ENCODE results near the gene TNN.

Gene TNN

DNA sequence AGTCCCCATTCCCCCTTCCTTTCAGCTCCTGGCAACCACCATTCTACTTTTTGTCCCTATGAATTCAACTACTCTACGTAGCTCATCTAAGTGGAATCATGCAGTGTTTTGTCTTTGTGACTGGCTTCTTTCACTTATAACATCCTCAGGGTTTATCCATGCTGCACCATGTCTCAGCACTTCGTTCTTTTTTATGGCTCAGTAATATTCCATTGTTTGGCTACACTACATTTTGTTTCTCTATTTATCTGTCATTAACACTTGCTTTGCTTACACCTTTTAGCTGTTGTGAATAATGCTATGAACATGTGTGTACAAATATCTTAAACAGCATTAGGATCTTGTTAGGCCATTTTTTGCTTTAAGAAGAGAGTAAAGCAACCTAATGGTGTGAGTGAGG lies 42.9 kb upstream of the TNN start:
- no peak for DNase-seq (ENCODE audit: low read depth in 1 of 2, low spot score in 1 of 2)

DNA sequence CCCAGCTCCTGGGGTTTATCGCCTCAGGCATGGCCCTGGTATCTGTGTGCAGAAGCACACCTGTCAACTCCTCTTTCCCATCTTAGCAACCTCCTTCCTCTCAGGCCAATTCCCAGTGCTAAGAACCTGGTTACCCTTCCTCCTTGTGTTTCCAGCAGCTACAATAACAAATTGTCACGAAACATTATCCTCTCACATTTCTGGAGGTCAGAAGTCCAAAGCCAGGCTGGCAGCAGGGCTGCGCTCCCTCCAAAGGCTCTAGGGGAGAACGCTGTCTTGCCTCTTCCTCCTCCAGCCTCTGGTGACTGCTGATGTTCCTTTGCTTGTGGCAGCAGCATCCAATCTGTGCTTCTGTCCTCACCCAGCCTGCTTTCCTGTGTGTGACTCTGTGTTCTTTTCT lies 33.7 kb upstream of the TNN start:
- Histone ChIP-seq H3K27ac (replicated peaks) (no peak overlapping the region), H3K27me3 (ENCODE audit: insufficient read depth, poor library complexity, severe bottlenecking) (no peaks in the 10 kb centered on the region), H3K4me3 (replicated peaks; ENCODE audit: insufficient read depth, low read length) (no peak overlapping the region)
- no peak for DNase-seq (ENCODE audit: low read depth in 1 of 2, low spot score in 1 of 2)
- no peak for TF ChIP-seq POLR2AphosphoS5 (IDR thresholded peaks at IDR 0.05; ENCODE audit: low read depth)
- no peak for TF ChIP-seq GABPA (IDR thresholded peaks at IDR 0.05; ENCODE audit: low read depth)
- TF ChIP-seq SPI1 (IDR thresholded peaks at IDR 0.05; ENCODE audit: borderline replicate concordance, low read depth), result no peak

More for the DNA sequence above, 42.9 kb upstream of the TNN start:
- no peak overlapping the region for H3K4me3 ChIP-seq (replicated peaks; ENCODE audit: insufficient read depth, low read length)
- no peak for TF ChIP-seq GABPA (IDR thresholded peaks at IDR 0.05; ENCODE audit: low read depth)
- no peak for TF ChIP-seq POLR2AphosphoS5 (IDR thresholded peaks at IDR 0.05; ENCODE audit: low read depth)
- TF ChIP-seq, protein P1, sequence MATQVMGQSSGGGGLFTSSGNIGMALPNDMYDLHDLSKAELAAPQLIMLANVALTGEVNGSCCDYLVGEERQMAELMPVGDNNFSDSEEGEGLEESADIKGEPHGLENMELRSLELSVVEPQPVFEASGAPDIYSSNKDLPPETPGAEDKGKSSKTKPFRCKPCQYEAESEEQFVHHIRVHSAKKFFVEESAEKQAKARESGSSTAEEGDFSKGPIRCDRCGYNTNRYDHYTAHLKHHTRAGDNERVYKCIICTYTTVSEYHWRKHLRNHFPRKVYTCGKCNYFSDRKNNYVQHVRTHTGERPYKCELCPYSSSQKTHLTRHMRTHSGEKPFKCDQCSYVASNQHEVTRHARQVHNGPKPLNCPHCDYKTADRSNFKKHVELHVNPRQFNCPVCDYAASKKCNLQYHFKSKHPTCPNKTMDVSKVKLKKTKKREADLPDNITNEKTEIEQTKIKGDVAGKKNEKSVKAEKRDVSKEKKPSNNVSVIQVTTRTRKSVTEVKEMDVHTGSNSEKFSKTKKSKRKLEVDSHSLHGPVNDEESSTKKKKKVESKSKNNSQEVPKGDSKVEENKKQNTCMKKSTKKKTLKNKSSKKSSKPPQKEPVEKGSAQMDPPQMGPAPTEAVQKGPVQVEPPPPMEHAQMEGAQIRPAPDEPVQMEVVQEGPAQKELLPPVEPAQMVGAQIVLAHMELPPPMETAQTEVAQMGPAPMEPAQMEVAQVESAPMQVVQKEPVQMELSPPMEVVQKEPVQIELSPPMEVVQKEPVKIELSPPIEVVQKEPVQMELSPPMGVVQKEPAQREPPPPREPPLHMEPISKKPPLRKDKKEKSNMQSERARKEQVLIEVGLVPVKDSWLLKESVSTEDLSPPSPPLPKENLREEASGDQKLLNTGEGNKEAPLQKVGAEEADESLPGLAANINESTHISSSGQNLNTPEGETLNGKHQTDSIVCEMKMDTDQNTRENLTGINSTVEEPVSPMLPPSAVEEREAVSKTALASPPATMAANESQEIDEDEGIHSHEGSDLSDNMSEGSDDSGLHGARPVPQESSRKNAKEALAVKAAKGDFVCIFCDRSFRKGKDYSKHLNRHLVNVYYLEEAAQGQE (IDR thresholded peaks at IDR 0.05; ENCODE audit: insufficient replicate concordance, low read depth), result no peak
- TF ChIP-seq, protein P2, sequence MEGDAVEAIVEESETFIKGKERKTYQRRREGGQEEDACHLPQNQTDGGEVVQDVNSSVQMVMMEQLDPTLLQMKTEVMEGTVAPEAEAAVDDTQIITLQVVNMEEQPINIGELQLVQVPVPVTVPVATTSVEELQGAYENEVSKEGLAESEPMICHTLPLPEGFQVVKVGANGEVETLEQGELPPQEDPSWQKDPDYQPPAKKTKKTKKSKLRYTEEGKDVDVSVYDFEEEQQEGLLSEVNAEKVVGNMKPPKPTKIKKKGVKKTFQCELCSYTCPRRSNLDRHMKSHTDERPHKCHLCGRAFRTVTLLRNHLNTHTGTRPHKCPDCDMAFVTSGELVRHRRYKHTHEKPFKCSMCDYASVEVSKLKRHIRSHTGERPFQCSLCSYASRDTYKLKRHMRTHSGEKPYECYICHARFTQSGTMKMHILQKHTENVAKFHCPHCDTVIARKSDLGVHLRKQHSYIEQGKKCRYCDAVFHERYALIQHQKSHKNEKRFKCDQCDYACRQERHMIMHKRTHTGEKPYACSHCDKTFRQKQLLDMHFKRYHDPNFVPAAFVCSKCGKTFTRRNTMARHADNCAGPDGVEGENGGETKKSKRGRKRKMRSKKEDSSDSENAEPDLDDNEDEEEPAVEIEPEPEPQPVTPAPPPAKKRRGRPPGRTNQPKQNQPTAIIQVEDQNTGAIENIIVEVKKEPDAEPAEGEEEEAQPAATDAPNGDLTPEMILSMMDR (IDR thresholded peaks at IDR 0.05; ENCODE audit: insufficient read depth, low read length), result no peak
- no peak for TF ChIP-seq SPI1 (IDR thresholded peaks at IDR 0.05; ENCODE audit: borderline replicate concordance, low read depth)
- no peak overlapping the region for H3K27ac ChIP-seq (replicated peaks)
- H3K27me3 ChIP-seq (ENCODE audit: insufficient read depth, poor library complexity, severe bottlenecking), result no peaks in the 10 kb centered on the region

DNA sequence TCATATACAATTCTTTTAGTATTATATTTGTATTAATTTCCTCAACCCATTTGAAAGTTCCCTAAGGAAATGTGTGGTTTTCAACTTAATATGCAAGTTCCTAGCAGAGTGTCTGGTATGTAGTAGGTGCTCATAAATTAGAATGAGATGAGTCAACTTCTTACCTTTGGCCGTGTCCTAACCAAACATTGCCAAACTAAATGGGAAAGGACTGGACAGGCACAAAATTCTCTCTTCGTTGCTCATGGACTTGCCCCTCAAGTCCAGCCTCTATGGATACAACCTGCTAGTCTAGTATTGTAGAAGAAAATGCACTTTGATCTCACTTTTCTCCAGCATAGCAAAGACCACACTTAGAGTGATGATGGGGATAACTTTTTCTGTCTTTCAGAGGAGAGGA lies 32.9 kb upstream of the TNN start:
- Histone ChIP-seq H3K4me3 (replicated peaks; ENCODE audit: insufficient read depth, low read length) (no peak overlapping the region), H3K27ac (replicated peaks) (no peak overlapping the region), H3K27me3 (ENCODE audit: insufficient read depth, poor library complexity, severe bottlenecking) (no peaks in the 10 kb centered on the region)
- DNase-seq (ENCODE audit: low read depth in 1 of 2, low spot score in 1 of 2), result no peak
- TF ChIP-seq GABPA (IDR thresholded peaks at IDR 0.05; ENCODE audit: low read depth), result no peak
- TF ChIP-seq, protein P1 (IDR thresholded peaks at IDR 0.05; ENCODE audit: insufficient replicate concordance, low read depth), result no peak
- TF ChIP-seq POLR2AphosphoS5 (IDR thresholded peaks at IDR 0.05; ENCODE audit: low read depth), result no peak
- TF ChIP-seq, protein P2 (IDR thresholded peaks at IDR 0.05; ENCODE audit: insufficient read depth, low read length), result no peak

DNA sequence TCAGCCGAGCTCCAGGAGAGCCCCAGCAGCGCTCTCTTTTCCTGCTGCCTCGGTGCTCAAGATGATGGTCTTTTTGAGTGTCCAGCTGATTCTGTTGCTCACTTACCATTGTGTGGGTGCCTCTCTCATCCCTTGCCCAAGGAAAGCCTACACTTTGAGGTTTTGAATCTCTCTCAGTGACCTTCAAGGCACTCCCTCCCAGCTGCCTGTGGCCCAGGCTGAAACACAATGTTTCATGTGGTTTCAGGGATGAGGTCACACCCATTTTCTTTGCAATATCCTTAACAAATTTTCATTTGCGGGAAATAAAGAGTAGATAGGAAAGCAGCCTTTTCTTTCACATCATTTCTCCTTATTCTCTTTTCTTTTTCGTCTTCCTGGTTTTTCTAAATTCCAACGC lies 31.8 kb upstream of the TNN start:
- H3K27ac ChIP-seq (replicated peaks), result no peak overlapping the region
- DNase-seq (ENCODE audit: low read depth in 1 of 2, low spot score in 1 of 2), result no peak
- TF ChIP-seq SPI1 (IDR thresholded peaks at IDR 0.05; ENCODE audit: borderline replicate concordance, low read depth), result no peak
- TF ChIP-seq, protein P2 (IDR thresholded peaks at IDR 0.05; ENCODE audit: insufficient read depth, low read length), result no peak
- no peak for TF ChIP-seq GABPA (IDR thresholded peaks at IDR 0.05; ENCODE audit: low read depth)
- TF ChIP-seq, protein P1 (IDR thresholded peaks at IDR 0.05; ENCODE audit: insufficient replicate concordance, low read depth), result no peak
- TF ChIP-seq POLR2AphosphoS5 (IDR thresholded peaks at IDR 0.05; ENCODE audit: low read depth), result no peak
- no peak overlapping the region for H3K4me3 ChIP-seq (replicated peaks; ENCODE audit: insufficient read depth, low read length)
- no peaks in the 10 kb centered on the region for H3K27me3 ChIP-seq (ENCODE audit: insufficient read depth, poor library complexity, severe bottlenecking)

All from HL-60 (cell line).